Measurements from ENCODE around the gene PRPS1.
"Not testable (repeated sequence)": the region's sequence is repeated elsewhere in the genome, so short reads cannot be mapped to it uniquely, and the experiment has no call there.

PRPS1 gene

GRCh38 chrX:107675823-107676555, 47.7 kb downstream of the PRPS1 start:
- no peak for DNase-seq

GRCh38 chrX:107676559-107677378, 48.5 kb downstream of the PRPS1 start:
- DNase-seq, result no peak

GRCh38 chrX:107677501-107677901, 49.2 kb downstream of the PRPS1 start:
- DNase-seq, result no peak

GRCh38 chrX:107677909-107678308, 49.6 kb downstream of the PRPS1 start:
- DNase-seq, result no peak

- no peak for DNase-seq
Observed at GRCh38 chrX:107678957-107679740, 50.8 kb downstream of the PRPS1 start.

- DNase-seq, result no peak
Observed at GRCh38 chrX:107682256-107682655, 53.9 kb downstream of the PRPS1 start.

- DNase-seq, result no peak
Observed at GRCh38 chrX:107683124-107683895, 55.0 kb downstream of the PRPS1 start.

- no peak for DNase-seq
Observed at GRCh38 chrX:107683931-107684330, 55.6 kb downstream of the PRPS1 start.

GRCh38 chrX:107684956-107685385, 56.7 kb downstream of the PRPS1 start:
- no peak for DNase-seq

- not testable (repeated sequence) for DNase-seq
Observed at GRCh38 chrX:107685586-107685985, 57.3 kb downstream of the PRPS1 start.

- DNase-seq, result no peak
Observed at GRCh38 chrX:107686026-107686425, 57.7 kb downstream of the PRPS1 start.

GRCh38 chrX:107686792-107687191, 58.5 kb downstream of the PRPS1 start:
- no peak for DNase-seq

- DNase-seq, result no peak
Observed at GRCh38 chrX:107687445-107687844, 59.1 kb downstream of the PRPS1 start.

GRCh38 chrX:107691024-107691448, 62.7 kb downstream of the PRPS1 start:
- DNase-seq, result no peak

- no peak for DNase-seq
Observed at GRCh38 chrX:107699616-107700015, 71.3 kb downstream of the PRPS1 start.

- DNase-seq, result no peak
Observed at GRCh38 chrX:107700317-107700774, 72.0 kb downstream of the PRPS1 start.
